GM12892 (cell line): ENCODE results near the gene SCAMP2.

Experiments
- POLR2A ChIP-seq: IDR thresholded peaks from 2 replicates; pipeline ENCODE4 v1.6.1; 2011; ENCODE audit warnings: low read depth, low read length, control low read depth
- TAF1 ChIP-seq: IDR thresholded peaks from 2 replicates; pipeline ENCODE4 v1.6.1; 2011; ENCODE audit warnings: low read depth, mild to moderate bottlenecking, control low read depth, low read length, borderline replicate concordance

DNA sequence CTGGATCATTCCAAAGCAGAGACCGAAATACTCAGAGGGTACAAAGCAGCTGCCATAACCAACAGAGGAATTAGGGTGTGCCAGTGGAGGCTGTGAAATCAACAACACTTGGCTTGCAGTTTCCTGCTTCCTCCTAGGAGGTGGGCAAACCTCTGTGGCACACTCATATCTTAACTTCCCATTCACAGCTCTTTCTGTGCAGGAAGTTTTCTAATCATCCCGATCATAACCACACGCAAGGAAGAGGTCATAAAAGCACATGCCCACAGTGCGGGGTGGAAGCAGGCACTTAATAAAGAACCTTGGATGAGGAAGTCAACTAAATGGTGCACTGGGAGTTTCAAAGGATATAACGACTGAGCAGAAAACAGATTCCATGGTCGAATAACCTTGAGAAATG, 5.1 kb downstream of the SCAMP2 start:
- TF ChIP-seq POLR2A (no peak), TAF1 (no peak)
